ENCODE measurements around the gene PCDHA10. TPM values are rescaled to one million over a fixed set of nuclear protein-coding genes. Genes with fewer than 3 reads are reported as not detected.
"Not testable (repeated sequence)": the region's sequence is repeated elsewhere in the genome, so short reads cannot be mapped to it uniquely, and the experiment has no call there.

The PCDHA10 gene
- total RNA-seq, 1 donor from 2014 or later: 11.7 TPM

DNA sequence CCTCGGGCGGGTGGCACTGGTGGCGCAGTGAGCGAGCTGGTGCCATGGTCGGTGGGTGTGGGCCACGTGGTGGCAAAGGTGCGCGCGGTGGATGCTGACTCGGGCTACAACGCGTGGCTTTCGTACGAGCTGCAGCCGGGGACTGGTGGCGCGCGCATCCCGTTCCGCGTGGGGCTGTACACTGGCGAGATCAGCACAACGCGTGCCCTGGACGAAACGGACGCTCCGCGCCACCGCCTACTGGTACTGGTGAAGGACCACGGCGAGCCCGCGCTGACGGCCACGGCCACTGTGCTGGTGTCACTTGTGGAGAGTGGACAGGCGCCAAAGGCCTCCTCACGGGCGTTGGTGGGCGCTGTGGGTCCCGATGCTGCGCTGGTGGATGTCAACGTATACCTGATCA, 46.8 kb upstream of the PCDHA10 start:
- Mint-ChIP-seq H3K9me3 (peaks cover 51% of the 10 kb centered on the region), H3K4me1 (peaks cover 13% of the 10 kb centered on the region), H3K36me3 (peaks cover 38% of the 10 kb centered on the region), H3K4me3 (no peak overlapping the region), H3K27me3 (ENCODE audit: insufficient read depth, low read depth) (peaks cover 4% of the 10 kb centered on the region), H3K27ac (no peak overlapping the region)
- peaks cover 12% of the 10 kb centered on the region for H3K36me3 ChIP-seq
- no peak for DNase-seq (ENCODE audit: low spot score)
- no peak overlapping the region for H2AFZ ChIP-seq (replicated peaks)
- peaks cover 4% of the 10 kb centered on the region for H3K79me2 ChIP-seq (ENCODE audit: low read depth)
- H3K27ac ChIP-seq: no peak overlapping the region
- peaks cover 12% of the 10 kb centered on the region for H3K4me1 ChIP-seq
- H4K20me1 ChIP-seq (ENCODE audit: low read depth): no peaks in the 10 kb centered on the region
- no peaks in the 10 kb centered on the region for H3F3A ChIP-seq (ENCODE audit: low read depth)
- no peak overlapping the region for H3K4me3 ChIP-seq
- no peaks in the 10 kb centered on the region for H3K27me3 ChIP-seq
- no peaks in the 10 kb centered on the region for H3K9me3 ChIP-seq (ENCODE audit: low read depth)
- H3K4me2 ChIP-seq: no peak overlapping the region
- TF ChIP-seq EZH2 (IDR thresholded peaks at IDR 0.05): no peak
- no peak for TF ChIP-seq CTCF (IDR thresholded peaks at IDR 0.05)
- TF ChIP-seq EZH2phosphoT487 (IDR thresholded peaks at IDR 0.05): no peak
- H3K9ac ChIP-seq: no peak overlapping the region

DNA sequence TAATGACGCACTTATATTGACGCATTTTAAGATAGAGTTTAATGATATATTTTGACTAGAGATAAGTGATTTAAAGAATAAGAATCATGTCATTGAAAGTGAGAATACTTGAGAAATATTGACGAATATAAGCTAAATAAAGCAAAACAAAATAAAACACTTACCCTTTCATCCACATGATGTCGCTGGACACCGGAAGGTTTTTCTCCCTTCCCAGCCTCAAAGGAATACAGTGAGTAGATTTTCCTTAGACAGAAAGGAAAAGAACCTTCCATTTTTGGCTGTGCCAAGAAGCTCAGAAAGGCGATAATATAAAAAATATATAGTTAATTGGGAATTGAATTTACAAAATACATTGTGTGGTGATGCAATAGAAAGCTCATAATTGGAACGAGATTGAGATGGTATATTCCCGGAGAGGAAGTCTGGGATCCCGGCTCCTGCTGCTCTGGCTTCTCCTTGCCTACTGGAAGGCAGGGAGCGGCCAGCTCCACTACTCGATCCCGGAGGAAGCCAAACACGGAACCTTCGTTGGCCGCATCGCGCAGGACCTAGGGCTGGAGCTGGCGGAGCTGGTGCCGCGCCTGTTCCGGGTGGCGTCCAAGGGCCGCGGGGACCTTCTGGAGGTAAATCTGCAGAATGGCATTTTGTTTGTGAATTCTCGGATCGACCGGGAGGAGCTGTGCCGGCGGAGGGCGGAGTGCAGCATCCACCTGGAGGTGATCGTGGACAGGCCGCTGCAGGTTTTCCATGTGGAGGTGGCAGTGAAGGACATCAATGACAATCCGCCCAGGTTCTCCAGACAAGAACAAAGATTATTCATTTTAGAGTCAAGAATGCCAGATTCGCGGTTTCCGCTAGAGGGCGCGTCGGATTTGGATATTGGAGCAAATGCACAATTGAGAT, 34.1 kb upstream of the PCDHA10 start, which contains the start of gene PCDHA5:
TSS of gene PCDHA5 (plus strand) at position 239 of the 906 bp plus-strand sequence.
- H3K9me3 ChIP-seq (ENCODE audit: low read depth): no peaks in the 10 kb centered on the region
- no peaks in the 10 kb centered on the region for H4K20me1 ChIP-seq (ENCODE audit: low read depth)
- H3K27ac ChIP-seq: no peak within 1 kb of the TSS
- Mint-ChIP-seq H3K27ac (no peak within 1 kb of the TSS), H3K9me3 (peaks cover 26% of the 10 kb centered on the region), H3K4me3 (no peak within 1 kb of the TSS), H3K36me3 (peaks cover 31% of the 10 kb centered on the region), H3K4me1 (no peaks in the 10 kb centered on the region), H3K27me3 (ENCODE audit: insufficient read depth, low read depth) (no peaks in the 10 kb centered on the region)
- H3K4me2 ChIP-seq: no peak within 1 kb of the TSS
- H3K27me3 ChIP-seq: no peaks in the 10 kb centered on the region
- no peak within 1 kb of the TSS for H3K4me3 ChIP-seq
- no peaks in the 10 kb centered on the region for H3K79me2 ChIP-seq (ENCODE audit: low read depth)
- no peak within 1 kb of the TSS for H2AFZ ChIP-seq (replicated peaks)
- TF ChIP-seq EZH2phosphoT487 (IDR thresholded peaks at IDR 0.05): no peak
- TF ChIP-seq EZH2 (IDR thresholded peaks at IDR 0.05): no peak
- no peak for TF ChIP-seq CTCF (IDR thresholded peaks at IDR 0.05)
- no peak within 1 kb of the TSS for H3K9ac ChIP-seq
- H3F3A ChIP-seq (ENCODE audit: low read depth): no peaks in the 10 kb centered on the region
- H3K36me3 ChIP-seq: no peaks in the 10 kb centered on the region
- H3K4me1 ChIP-seq: no peaks in the 10 kb centered on the region
- DNase-seq (ENCODE audit: low spot score): no peak

GRCh38 chr5:140822281-140822629, 33.4 kb upstream of the PCDHA10 start:
- DNase-seq (ENCODE audit: low spot score): no peak
- H3K4me3 Mint-ChIP-seq: no peak overlapping the region

GRCh38 chr5:140822969-140823368, 32.7 kb upstream of the PCDHA10 start:
- not testable (repeated sequence) for H3K4me3 Mint-ChIP-seq; H3K27me3 Mint-ChIP-seq (ENCODE audit: insufficient read depth, low read depth); H3K27ac Mint-ChIP-seq

More at GRCh38 chr5:140822281-140822629, 33.4 kb upstream of the PCDHA10 start:
- Mint-ChIP-seq H3K9me3 (peaks cover 29% of the 10 kb centered on the region), H3K27me3 (ENCODE audit: insufficient read depth, low read depth) (no peaks in the 10 kb centered on the region), H3K36me3 (peaks cover 33% of the 10 kb centered on the region), H3K27ac (no peak overlapping the region), H3K4me1 (no peaks in the 10 kb centered on the region)
- H4K20me1 ChIP-seq (ENCODE audit: low read depth): no peaks in the 10 kb centered on the region
- H3K27ac ChIP-seq: no peak overlapping the region
- TF ChIP-seq EZH2 (IDR thresholded peaks at IDR 0.05) (no peak), CTCF (IDR thresholded peaks at IDR 0.05) (no peak), EZH2phosphoT487 (IDR thresholded peaks at IDR 0.05) (no peak)
- no peaks in the 10 kb centered on the region for H3K27me3 ChIP-seq
- H3K4me1 ChIP-seq: no peaks in the 10 kb centered on the region
- no peak overlapping the region for H2AFZ ChIP-seq (replicated peaks)
- H3K9me3 ChIP-seq (ENCODE audit: low read depth): no peaks in the 10 kb centered on the region
- H3K4me3 ChIP-seq: no peak overlapping the region
- no peak overlapping the region for H3K9ac ChIP-seq
- H3K79me2 ChIP-seq (ENCODE audit: low read depth): no peaks in the 10 kb centered on the region
- H3F3A ChIP-seq (ENCODE audit: low read depth): no peaks in the 10 kb centered on the region
- H3K4me2 ChIP-seq: no peak overlapping the region
- H3K36me3 ChIP-seq: no peaks in the 10 kb centered on the region

More at GRCh38 chr5:140822969-140823368, 32.7 kb upstream of the PCDHA10 start:
- H3K79me2 ChIP-seq (ENCODE audit: low read depth); H2AFZ ChIP-seq (replicated peaks); DNase-seq (ENCODE audit: low spot score); H3K9me3 ChIP-seq (ENCODE audit: low read depth); H3K9ac ChIP-seq; H3K27me3 ChIP-seq; H3F3A ChIP-seq (ENCODE audit: low read depth); H3K4me1 ChIP-seq; H3K4me2 ChIP-seq; H3K36me3 ChIP-seq; H3K27ac ChIP-seq; H4K20me1 ChIP-seq (ENCODE audit: low read depth); H3K4me1 Mint-ChIP-seq; H3K4me3 ChIP-seq: not testable (repeated sequence)
- H3K9me3 Mint-ChIP-seq: peaks cover 30% of the 10 kb centered on the region
- H3K36me3 Mint-ChIP-seq: peaks cover 31% of the 10 kb centered on the region
